Measurements from ENCODE around the gene SGCA. TPM values are rescaled to one million over a fixed set of nuclear protein-coding genes. Genes with fewer than 3 reads are reported as not detected.

SGCA gene
- total and polyA plus RNA-seq, 2 of the 13 experiments (the other 11 are each of a cell fraction or from before 2014, with no cell fraction given): not detected

GRCh38 chr17:50217591-50217990 is 51.8 kb downstream of the SGCA start:
- POLR2A ChIA-PET: no interaction called here
- Histone ChIP-seq H4K20me1 (ENCODE audit: insufficient read depth, low read length) (no peaks in the 10 kb centered on the region), H3K79me2 (ENCODE audit: insufficient read depth, low read length) (no peaks in the 10 kb centered on the region), H3K9me3 (ENCODE audit: low read length) (no peaks in the 10 kb centered on the region), H2AFZ (ENCODE audit: low read length) (no peak overlapping the region), H3K4me1 (ENCODE audit: insufficient read depth, low read length) (peaks cover 59% of the 10 kb centered on the region), H3K36me3 (replicated peaks in 1 of 2; ENCODE audit: control insufficient read depth in 1 of 2, insufficient read depth in 2 of 2, low read length in 2 of 2) (no peaks in the 10 kb centered on the region), H3K9ac (ENCODE audit: insufficient read depth, low read depth, low read length) (no peak overlapping the region), H3K27me3 (ENCODE audit: control insufficient read depth in 1 of 2, insufficient read depth in 2 of 2, low read length in 2 of 2) (no peaks in the 10 kb centered on the region; a peak in 1 of 5 replicates), H3K4me3 (replicated peaks in 1 of 3; ENCODE audit: insufficient read depth in 1 of 3, low read depth in 2 of 3, low read length in 3 of 3) (no peak overlapping the region), H3K27ac (ENCODE audit: extremely low read length, insufficient read depth, low read length) (no peak overlapping the region), H3K4me2 (ENCODE audit: low read depth, low read length) (no peak overlapping the region)
- 27% methylated on average over 3 of the region's 3 CpGs for WGBS (ENCODE audit: low lambda C conversion rate)
- in situ Hi-C loops (cut with HindIII; ENCODE audit: extremely low pct_ligation_motif_present, low pct_unique_long_range_greater_than_20kb): no loop called here
- DNase-seq (ENCODE audit: low spot score): no peak
- CTCF ChIA-PET (ENCODE audit: low intra/inter-chr PET ratio, low total read pairs): no interaction called here
- no peak for ATAC-seq
- intact Hi-C loops (cut with micrococcal nuclease; ENCODE audit: unreplicated experiment): no loop called here
- no peak for TF ChIP-seq ZNF749 (CRISPR knock-in tag; IDR thresholded peaks at IDR 0.05; ENCODE audit: borderline replicate concordance)
- TF ChIP-seq PHB2 (IDR thresholded peaks at IDR 0.05; ENCODE audit: partially characterized antibody): no peak
- no peak for TF ChIP-seq ARNT (IDR thresholded peaks at IDR 0.05)
- no peak for TF ChIP-seq PREB (CRISPR knock-in tag; IDR thresholded peaks at IDR 0.05)
- no peak for TF ChIP-seq ZFP36L2 (CRISPR knock-in tag; IDR thresholded peaks at IDR 0.05)
- TF ChIP-seq ZBTB3 (CRISPR knock-in tag; IDR thresholded peaks at IDR 0.05; ENCODE audit: borderline replicate concordance, low read depth): no peak
- no peak for TF ChIP-seq ZNF775 (CRISPR knock-in tag; IDR thresholded peaks at IDR 0.05; ENCODE audit: borderline replicate concordance)
- TF ChIP-seq SP4 (CRISPR knock-in tag; IDR thresholded peaks at IDR 0.05): no peak
- TF ChIP-seq CCDC6 (CRISPR knock-in tag; IDR thresholded peaks at IDR 0.05): no peak
- no peak for TF ChIP-seq NONO (IDR thresholded peaks at IDR 0.05)
- TF ChIP-seq NONO (CRISPR knock-in tag; conservative IDR thresholded peaks at IDR 0.05): no peak
- no peak for TF ChIP-seq NFKBIZ (CRISPR knock-in tag; IDR thresholded peaks at IDR 0.05)
- no peak for FAIRE-seq
- BruUV-seq (replicated peaks): no TSS peak
